HUES48 (cell line): ENCODE data around the gene TMEM33.

Source experiments
- H3K27ac ChIP-seq: one replicate; pipeline ENCODE4 v1.7.0; 2013; ENCODE audit warnings: low read depth, low read length, inconsistent platforms
- H3K27me3 ChIP-seq: 2 replicates; pipeline ENCODE4 v1.6.1; 2013; ENCODE audit warnings: mild to moderate bottlenecking, low read length; ENCODE audit not compliant: control insufficient read depth, insufficient read depth
- H3K36me3 ChIP-seq: 2 replicates; pipeline ENCODE4 v1.6.1; 2013; ENCODE audit warnings: low read length; ENCODE audit not compliant: control insufficient read depth, insufficient read depth
- H3K4me1 ChIP-seq: 2 replicates; pipeline ENCODE4 v1.6.1; 2013; ENCODE audit warnings: mild to moderate bottlenecking, low read length; ENCODE audit not compliant: control insufficient read depth, insufficient read depth
- H3K4me3 ChIP-seq: 2 replicates; pipeline ENCODE4 v1.5.1; 2013; ENCODE audit warnings: mild to moderate bottlenecking, low read depth, low read length
- H3K9ac ChIP-seq: 2 replicates; pipeline ENCODE4 v1.6.1; 2013; ENCODE audit warnings: mild to moderate bottlenecking, low read depth, low read length, moderate library complexity
- H3K9me3 ChIP-seq: 2 replicates; pipeline ENCODE4 v1.6.1; 2013; ENCODE audit warnings: low read length; ENCODE audit not compliant: control insufficient read depth, insufficient read depth

The TMEM33 gene

DNA sequence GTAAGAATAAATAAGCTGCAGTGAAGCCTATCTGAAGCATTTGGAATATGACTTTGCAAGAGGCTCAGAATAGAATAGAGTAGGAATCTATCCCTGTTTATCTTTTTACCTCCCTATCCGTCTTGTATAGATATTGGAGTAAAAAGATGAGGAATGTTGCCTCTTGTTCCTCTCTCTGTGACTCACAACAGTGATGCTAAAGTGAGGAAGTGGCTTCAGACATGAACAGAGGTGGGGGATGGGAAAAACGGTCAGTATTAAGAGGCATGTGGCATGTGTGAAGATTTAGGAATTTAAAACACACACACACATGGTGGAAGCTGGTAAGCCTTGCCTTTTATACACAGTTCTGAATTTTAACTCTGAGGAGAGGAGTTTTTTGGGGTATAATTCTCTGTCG is 42.5 kb downstream of the TMEM33 start:
- H3K27ac ChIP-seq, result no peak overlapping the region
- H3K9ac ChIP-seq, result no peak overlapping the region
- peaks cover 8% of the 10 kb centered on the region for H3K4me1 ChIP-seq
- no peaks in the 10 kb centered on the region for H3K9me3 ChIP-seq
- no peaks in the 10 kb centered on the region for H3K27me3 ChIP-seq
- H3K36me3 ChIP-seq, result no peaks in the 10 kb centered on the region
- no peak overlapping the region for H3K4me3 ChIP-seq

DNA sequence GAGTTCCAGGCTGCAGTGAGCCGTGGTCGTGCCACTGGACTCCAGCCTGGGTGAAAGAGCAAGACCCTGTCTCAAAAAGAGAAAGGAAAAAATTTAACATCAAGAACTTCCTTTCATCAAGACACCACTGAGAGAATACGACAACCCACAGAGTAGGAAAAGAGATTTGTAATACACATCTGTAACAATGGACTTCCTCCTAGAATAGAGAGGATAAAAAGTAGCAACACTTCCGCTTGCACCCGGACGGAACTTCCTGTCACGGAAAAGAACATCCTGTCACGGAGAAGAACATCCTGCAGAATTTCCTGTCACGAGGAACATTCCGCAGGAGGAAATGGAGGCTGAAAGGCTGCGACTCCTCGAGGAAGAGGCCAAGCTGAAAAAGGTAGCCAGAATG is 46.2 kb downstream of the TMEM33 start, which contains the start of gene DCAF4L1:
Gene DCAF4L1, plus strand, starts transcription at position 301 of the 400 bp plus-strand sequence. Its CDS starts 37 bp downstream, at position 338.
- Histone ChIP-seq H3K27me3 (no peaks in the 10 kb centered on the region), H3K27ac (no peak within 1 kb of the TSS), H3K4me1 (peaks cover 38% of the 10 kb centered on the region), H3K9me3 (no peaks in the 10 kb centered on the region), H3K9ac (no peak within 1 kb of the TSS), H3K36me3 (no peaks in the 10 kb centered on the region), H3K4me3 (no peak within 1 kb of the TSS)

DNA sequence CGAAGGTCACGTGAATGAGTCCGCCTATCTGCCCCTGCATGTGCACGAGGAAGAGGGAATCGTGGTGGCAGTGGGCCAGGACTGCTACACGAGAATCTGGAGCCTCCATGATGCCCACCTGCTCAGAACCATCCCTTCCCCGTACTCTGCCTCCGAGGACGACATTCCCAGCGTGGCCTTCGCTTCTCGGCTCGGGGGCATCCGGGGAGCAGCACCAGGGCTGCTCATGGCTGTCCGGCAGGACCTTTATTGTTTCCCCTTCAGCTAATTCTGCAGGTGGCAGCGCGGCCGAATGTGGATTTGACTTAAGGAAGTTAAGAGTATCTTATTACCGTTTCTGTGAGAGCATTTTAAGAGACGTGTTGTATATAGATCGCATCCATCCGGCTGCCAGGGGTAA is 47.5 kb downstream of the TMEM33 start:
- no peak overlapping the region for H3K4me3 ChIP-seq
- no peak overlapping the region for H3K9ac ChIP-seq
- peaks cover 34% of the 10 kb centered on the region for H3K4me1 ChIP-seq
- H3K36me3 ChIP-seq, result no peaks in the 10 kb centered on the region
- H3K27ac ChIP-seq, result no peak overlapping the region
- no peaks in the 10 kb centered on the region for H3K27me3 ChIP-seq
- H3K9me3 ChIP-seq, result no peaks in the 10 kb centered on the region

DNA sequence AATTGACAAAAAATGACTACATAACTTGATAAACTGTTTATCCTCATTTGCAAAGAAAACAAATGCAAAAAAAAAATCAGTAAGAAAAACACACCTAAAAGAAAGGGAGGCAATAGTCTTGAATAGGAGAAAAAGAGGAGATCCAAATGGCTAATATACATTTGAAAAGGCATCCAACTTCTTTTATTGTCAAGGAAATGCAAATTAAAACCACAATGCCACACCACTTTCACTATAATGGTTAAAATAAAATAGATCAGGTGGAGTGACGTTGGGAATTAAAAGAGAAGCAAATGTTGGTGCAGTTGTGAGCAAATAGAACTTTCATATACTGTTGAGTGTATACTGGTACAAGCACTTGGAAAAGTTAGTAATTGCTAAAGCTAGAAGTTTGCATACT is 49.9 kb downstream of the TMEM33 start:
- Histone ChIP-seq H3K27ac (peak overlapping the region; percentile 59), H3K9ac (no peak overlapping the region), H3K4me3 (peak overlapping the region; percentile 42), H3K27me3 (no peaks in the 10 kb centered on the region), H3K36me3 (no peaks in the 10 kb centered on the region), H3K9me3 (no peaks in the 10 kb centered on the region), H3K4me1 (peaks cover 36% of the 10 kb centered on the region)

DNA sequence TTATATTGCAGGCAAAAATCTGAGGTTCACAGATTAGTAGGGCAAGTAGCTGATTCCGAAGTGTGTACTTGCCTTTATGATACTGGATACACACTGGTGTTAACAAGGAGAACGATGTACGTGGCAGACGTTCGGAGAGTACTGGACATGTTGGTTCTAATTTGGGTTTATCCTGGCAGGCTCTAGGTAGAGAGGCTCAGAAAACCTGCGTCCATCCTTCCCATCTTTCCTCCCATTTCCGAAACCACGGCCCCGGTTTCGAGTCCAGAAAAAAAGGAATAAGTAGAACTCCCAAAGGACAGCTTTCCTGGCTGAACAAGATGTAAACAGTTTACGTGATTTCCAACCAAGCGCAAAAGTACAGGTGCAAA is 54.8 kb downstream of the TMEM33 start:
- Histone ChIP-seq H3K27ac (peak overlapping the region; percentile 46), H3K9ac (peak overlapping the region; percentile 50), H3K36me3 (no peaks in the 10 kb centered on the region), H3K27me3 (no peaks in the 10 kb centered on the region), H3K4me3 (peak overlapping the region; percentile 94), H3K4me1 (peaks cover 23% of the 10 kb centered on the region), H3K9me3 (no peaks in the 10 kb centered on the region)

DNA sequence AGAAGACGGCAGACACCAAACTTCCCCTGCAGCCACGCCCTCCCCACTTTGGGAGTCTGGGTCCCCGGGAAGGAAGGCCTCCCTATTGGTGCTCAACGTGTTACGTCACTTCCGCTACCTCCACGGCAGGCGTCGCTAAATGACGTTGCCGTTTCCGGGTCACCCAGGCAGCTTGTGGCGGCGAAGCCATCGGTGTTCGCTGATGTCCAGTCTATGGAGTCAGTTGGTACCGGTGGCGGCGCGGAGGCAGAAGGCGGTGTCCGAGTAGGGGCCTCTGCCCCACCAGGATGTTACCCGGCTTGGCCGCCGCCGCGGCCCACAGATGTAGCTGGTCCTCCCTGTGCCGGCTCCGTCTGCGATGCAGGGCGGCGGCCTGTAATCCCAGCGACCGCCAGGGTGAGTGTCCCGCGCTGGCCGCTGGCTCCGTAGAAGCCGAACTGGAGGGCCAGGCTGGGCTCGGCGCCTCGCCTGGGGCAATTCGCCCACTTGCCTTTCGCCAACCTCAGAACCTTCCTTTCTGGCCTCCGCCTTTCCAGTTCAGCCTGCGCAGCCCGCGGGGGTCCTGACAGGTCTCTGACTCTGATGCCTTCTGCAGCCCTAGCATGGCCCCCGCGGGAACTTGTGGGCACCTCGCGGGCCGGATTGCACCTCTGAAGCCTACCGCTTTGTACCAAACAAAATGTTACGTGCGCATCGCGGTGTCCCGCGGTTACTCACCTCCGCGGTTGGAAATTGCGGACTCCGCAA is 55.3 kb downstream of the TMEM33 start, which contains the start of gene SLC30A9:
Gene SLC30A9, plus strand, starts transcription at position 166 of the 747 bp plus-strand sequence. Its CDS starts 122 bp downstream, at position 288.
- peak within 1 kb of the TSS; percentile 94 for H3K4me3 ChIP-seq

DNA sequence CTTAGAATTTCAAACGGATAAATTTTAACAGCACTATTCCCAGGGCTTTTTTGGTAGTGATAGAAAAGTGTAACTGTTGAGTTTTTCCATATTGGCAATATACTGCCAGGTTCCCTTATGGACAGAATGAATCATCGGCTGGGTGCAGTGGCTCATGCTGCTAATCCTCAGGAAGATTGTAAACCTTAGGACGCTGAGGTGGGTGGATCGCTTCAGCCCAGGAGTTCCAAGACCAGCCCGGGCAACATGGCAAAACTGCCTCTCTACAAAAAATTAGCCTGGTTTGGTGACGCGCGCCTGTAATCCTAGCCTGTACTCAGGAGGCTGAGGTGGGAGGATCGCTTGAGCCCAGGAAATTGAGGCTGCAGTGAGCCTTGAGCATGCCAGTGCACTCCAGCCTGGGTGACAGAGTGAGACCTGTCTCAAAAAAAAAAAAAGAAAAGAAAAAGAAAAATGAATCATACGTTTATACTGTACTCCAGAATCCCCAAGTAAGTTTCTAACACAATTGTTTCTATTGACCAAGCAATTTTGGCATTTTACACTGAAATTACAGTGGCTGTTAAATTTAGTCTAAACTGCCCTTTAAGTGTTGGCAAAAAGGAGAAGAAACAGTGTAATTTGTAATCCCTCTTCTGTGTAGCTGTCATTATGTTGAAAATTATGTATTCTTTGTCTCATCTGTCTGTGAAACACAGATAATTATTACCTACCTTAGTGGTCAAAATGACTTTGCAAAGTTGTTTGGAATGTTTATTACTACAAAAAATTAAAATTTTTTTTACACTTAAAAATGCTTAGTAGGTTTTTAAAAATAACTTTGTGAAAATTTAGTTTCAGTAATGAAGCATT is 56.9 kb downstream of the TMEM33 start:
- no peak overlapping the region for H3K27ac ChIP-seq

More for the DNA sequence above, 55.3 kb downstream of the TMEM33 start, which contains the start of gene SLC30A9:
- Histone ChIP-seq H3K9ac (peak within 1 kb of the TSS; percentile 87), H3K27ac (peak within 1 kb of the TSS; percentile 78), H3K27me3 (no peaks in the 10 kb centered on the region), H3K9me3 (no peaks in the 10 kb centered on the region), H3K4me1 (peaks cover 19% of the 10 kb centered on the region), H3K36me3 (no peaks in the 10 kb centered on the region)

DNA sequence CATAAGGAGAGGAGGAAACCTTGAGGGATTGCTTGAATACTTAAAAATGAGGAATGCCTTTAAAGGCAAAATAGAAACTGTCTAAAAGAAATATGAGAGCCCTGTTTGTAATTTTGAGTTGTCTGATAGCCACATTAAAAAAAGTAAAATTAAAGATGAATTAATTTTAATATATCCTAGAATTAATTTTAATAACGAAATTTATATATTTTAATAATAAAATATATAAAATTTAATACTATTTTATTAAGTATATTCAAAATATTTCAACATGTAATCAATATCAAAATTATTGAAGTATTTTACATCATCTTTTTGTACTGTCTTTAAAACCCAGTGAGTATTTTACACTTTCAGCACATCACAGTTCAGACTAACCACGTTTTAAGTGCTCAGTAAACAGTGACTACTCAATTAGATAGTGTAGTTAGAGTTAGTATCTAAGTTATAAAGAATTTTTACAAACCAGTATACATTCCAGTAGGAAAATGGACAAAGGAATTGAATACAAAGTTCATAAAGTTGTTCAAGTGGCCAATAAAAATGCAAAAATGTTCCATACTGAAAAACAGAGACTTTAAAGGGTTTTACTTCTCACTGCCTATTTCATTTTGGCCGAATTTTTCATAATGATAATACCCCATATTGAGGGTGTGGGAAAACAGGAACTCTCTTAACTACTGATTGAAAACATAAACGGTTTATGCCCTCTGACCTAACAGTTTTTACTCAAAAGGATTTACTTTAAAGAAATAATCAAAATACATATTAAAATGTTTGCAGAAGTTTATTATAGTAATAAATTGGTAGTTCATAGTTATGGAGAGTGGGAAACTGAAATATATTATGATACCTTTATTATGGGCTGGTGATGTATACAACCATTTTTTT is 58.0 kb downstream of the TMEM33 start:
- 0 out of 2 replicates have a peak overlapping the region, but pooled peaks have one; percentile 25 for H3K4me3 ChIP-seq
- H3K9ac ChIP-seq, result no peak overlapping the region

More for the DNA sequence above, 56.9 kb downstream of the TMEM33 start:
- Histone ChIP-seq H3K9ac (no peak overlapping the region), H3K4me3 (peak overlapping the region; percentile 94), H3K4me1 (peaks cover 9% of the 10 kb centered on the region), H3K27me3 (no peaks in the 10 kb centered on the region), H3K9me3 (no peaks in the 10 kb centered on the region), H3K36me3 (no peaks in the 10 kb centered on the region)

DNA sequence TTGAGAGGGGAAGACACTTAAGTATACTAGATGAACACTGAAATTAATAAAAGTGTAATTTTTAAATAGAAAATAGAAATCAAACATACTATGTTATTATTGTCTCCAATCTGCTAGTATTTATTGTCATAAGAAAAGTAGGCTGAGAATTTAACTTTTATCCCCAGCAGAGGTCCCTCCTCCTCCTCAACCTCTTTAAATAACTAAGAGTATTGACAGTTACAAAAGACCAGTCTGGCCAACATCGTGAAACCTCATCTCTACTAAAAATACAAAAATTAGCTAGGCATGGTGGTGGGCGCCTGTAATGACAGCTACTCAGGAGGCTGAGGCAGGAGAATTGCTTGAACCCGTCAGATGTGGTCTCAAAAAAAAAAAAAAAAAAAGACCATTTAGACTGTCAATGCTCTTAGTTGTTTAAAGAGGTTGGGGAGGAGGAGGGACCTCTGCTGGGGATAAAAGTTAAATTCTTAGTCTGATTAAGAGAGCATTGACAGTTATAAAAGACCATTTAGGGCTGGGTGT is 59.3 kb downstream of the TMEM33 start:
- Histone ChIP-seq H3K27me3 (no peaks in the 10 kb centered on the region), H3K9me3 (no peaks in the 10 kb centered on the region), H3K27ac (no peak overlapping the region), H3K36me3 (peaks cover 7% of the 10 kb centered on the region; the same call in 1 of the 2 replicates), H3K4me3 (no peak overlapping the region), H3K9ac (no peak overlapping the region), H3K4me1 (peaks cover 4% of the 10 kb centered on the region)

More for the DNA sequence above, 58.0 kb downstream of the TMEM33 start:
- no peaks in the 10 kb centered on the region for H3K36me3 ChIP-seq
- no peaks in the 10 kb centered on the region for H3K9me3 ChIP-seq
- H3K27ac ChIP-seq, result no peak overlapping the region
- peaks cover 9% of the 10 kb centered on the region for H3K4me1 ChIP-seq
- H3K27me3 ChIP-seq, result no peaks in the 10 kb centered on the region

DNA sequence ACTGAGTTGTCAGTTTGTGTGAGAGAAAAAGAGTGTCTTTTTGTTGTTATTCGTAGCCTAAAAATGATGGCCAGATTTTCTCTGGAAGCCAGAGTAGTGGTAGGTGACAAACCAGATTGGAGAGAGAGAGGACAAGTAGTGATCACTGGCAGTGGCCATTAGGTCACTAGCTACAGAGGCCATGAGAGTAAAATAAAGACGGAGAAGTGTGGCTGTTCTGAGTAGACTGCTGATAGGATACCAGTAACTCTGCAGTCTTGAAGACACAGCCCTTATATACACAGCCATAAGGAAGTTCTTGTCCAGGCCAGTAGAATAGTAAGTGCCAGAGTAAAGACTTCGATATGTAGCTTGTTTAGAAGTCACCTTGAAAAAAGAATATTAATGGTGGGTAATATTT is 62.8 kb downstream of the TMEM33 start:
- Histone ChIP-seq H3K4me3 (no peak overlapping the region), H3K27me3 (no peaks in the 10 kb centered on the region), H3K27ac (no peak overlapping the region), H3K9ac (no peak overlapping the region), H3K36me3 (peaks cover 17% of the 10 kb centered on the region), H3K9me3 (no peaks in the 10 kb centered on the region), H3K4me1 (no peaks in the 10 kb centered on the region)
